Measurements from ENCODE around the gene LRIG2.

LRIG2 gene

GRCh38 chr1:113136476-113136875, 63.5 kb downstream of the LRIG2 start:
- H3K9me2 ChIP-seq (ENCODE audit: low read depth, low read length) = no peaks in the 10 kb centered on the region
- H3K36me3 ChIP-seq (ENCODE audit: insufficient read depth, low read length) = no peaks in the 10 kb centered on the region; the same call in 1 of the 2 replicates
- no peaks in the 10 kb centered on the region for H3F3A ChIP-seq (ENCODE audit: insufficient read depth, low read length)
- H3K27me3 ChIP-seq (ENCODE audit: insufficient read depth, low read length) = no peaks in the 10 kb centered on the region
- H3K4me2 ChIP-seq (ENCODE audit: low read length) = no peak overlapping the region
- no peak for TF ChIP-seq CTCF (IDR thresholded peaks at IDR 0.05; ENCODE audit: low read length)
- TF ChIP-seq EZH2 (IDR thresholded peaks at IDR 0.05; ENCODE audit: borderline replicate concordance, low read length) = no peak
- H3K4me1 ChIP-seq (ENCODE audit: insufficient read depth, low read length, severe bottlenecking) = no peaks in the 10 kb centered on the region
- H4K20me1 ChIP-seq (ENCODE audit: insufficient read depth, low read length) = no peaks in the 10 kb centered on the region
- H3K9ac ChIP-seq (ENCODE audit: low read length) = no peak overlapping the region
- H3K9me3 ChIP-seq (ENCODE audit: low read length) = no peaks in the 10 kb centered on the region
- no peak overlapping the region for H2AFZ ChIP-seq (ENCODE audit: low read length)
- H3K27ac ChIP-seq (ENCODE audit: low read depth, low read length, poor library complexity, severe bottlenecking) = no peak overlapping the region
- H3K4me3 ChIP-seq (ENCODE audit: low read depth, low read length, poor library complexity, severe bottlenecking) = no peak overlapping the region
- no peaks in the 10 kb centered on the region for H3K79me2 ChIP-seq (ENCODE audit: insufficient read depth, low read length)

- no peaks in the 10 kb centered on the region for H3K27me3 ChIP-seq (ENCODE audit: insufficient read depth, low read length)
- H3F3A ChIP-seq (ENCODE audit: insufficient read depth, low read length) = no peaks in the 10 kb centered on the region
- no peaks in the 10 kb centered on the region for H3K9me2 ChIP-seq (ENCODE audit: low read depth, low read length)
- H3K4me1 ChIP-seq (ENCODE audit: insufficient read depth, low read length, severe bottlenecking) = no peaks in the 10 kb centered on the region
- no peak overlapping the region for H2AFZ ChIP-seq (ENCODE audit: low read length)
- no peaks in the 10 kb centered on the region for H3K79me2 ChIP-seq (ENCODE audit: insufficient read depth, low read length)
- H3K36me3 ChIP-seq (ENCODE audit: insufficient read depth, low read length) = no peaks in the 10 kb centered on the region; the same call in 1 of the 2 replicates
- H4K20me1 ChIP-seq (ENCODE audit: insufficient read depth, low read length) = no peaks in the 10 kb centered on the region
- no peak overlapping the region for H3K9ac ChIP-seq (ENCODE audit: low read length)
- H3K4me2 ChIP-seq (ENCODE audit: low read length) = no peak overlapping the region
- H3K4me3 ChIP-seq (ENCODE audit: low read depth, low read length, poor library complexity, severe bottlenecking) = no peak overlapping the region
- no peak overlapping the region for H3K27ac ChIP-seq (ENCODE audit: low read depth, low read length, poor library complexity, severe bottlenecking)
- TF ChIP-seq CTCF (IDR thresholded peaks at IDR 0.05; ENCODE audit: low read length) (no peak), EZH2 (IDR thresholded peaks at IDR 0.05; ENCODE audit: borderline replicate concordance, low read length) (no peak)
- no peaks in the 10 kb centered on the region for H3K9me3 ChIP-seq (ENCODE audit: low read length)
Observed at GRCh38 chr1:113137563-113137962, 64.6 kb downstream of the LRIG2 start.

GRCh38 chr1:113138778-113139177, 65.8 kb downstream of the LRIG2 start:
- H3K9ac ChIP-seq (ENCODE audit: low read length) = no peak overlapping the region
- TF ChIP-seq CTCF (IDR thresholded peaks at IDR 0.05; ENCODE audit: low read length) = no peak
- TF ChIP-seq EZH2 (IDR thresholded peaks at IDR 0.05; ENCODE audit: borderline replicate concordance, low read length) = no peak
- no peaks in the 10 kb centered on the region for H3K9me3 ChIP-seq (ENCODE audit: low read length)
- H3K27me3 ChIP-seq (ENCODE audit: insufficient read depth, low read length) = no peaks in the 10 kb centered on the region
- no peaks in the 10 kb centered on the region; the same call in 1 of the 2 replicates for H3K36me3 ChIP-seq (ENCODE audit: insufficient read depth, low read length)
- H3K4me1 ChIP-seq (ENCODE audit: insufficient read depth, low read length, severe bottlenecking) = no peaks in the 10 kb centered on the region
- no peak overlapping the region for H3K4me2 ChIP-seq (ENCODE audit: low read length)
- H4K20me1 ChIP-seq (ENCODE audit: insufficient read depth, low read length) = no peaks in the 10 kb centered on the region
- H2AFZ ChIP-seq (ENCODE audit: low read length) = no peak overlapping the region
- H3K79me2 ChIP-seq (ENCODE audit: insufficient read depth, low read length) = no peaks in the 10 kb centered on the region
- H3K4me3 ChIP-seq (ENCODE audit: low read depth, low read length, poor library complexity, severe bottlenecking) = no peak overlapping the region
- H3K27ac ChIP-seq (ENCODE audit: low read depth, low read length, poor library complexity, severe bottlenecking) = no peak overlapping the region
- no peaks in the 10 kb centered on the region for H3K9me2 ChIP-seq (ENCODE audit: low read depth, low read length)
- no peaks in the 10 kb centered on the region for H3F3A ChIP-seq (ENCODE audit: insufficient read depth, low read length)

All from OCI-LY1 (cell line).